ENCODE data around the gene CAVIN4. TPM values are rescaled to one million over a fixed set of nuclear protein-coding genes. Genes with fewer than 3 reads are reported as not detected.

The CAVIN4 gene
- polyA plus RNA-seq, 2 of the 4 experiments (the other 2 are of a cell fraction): 0.61 to 0.62 TPM

DNA sequence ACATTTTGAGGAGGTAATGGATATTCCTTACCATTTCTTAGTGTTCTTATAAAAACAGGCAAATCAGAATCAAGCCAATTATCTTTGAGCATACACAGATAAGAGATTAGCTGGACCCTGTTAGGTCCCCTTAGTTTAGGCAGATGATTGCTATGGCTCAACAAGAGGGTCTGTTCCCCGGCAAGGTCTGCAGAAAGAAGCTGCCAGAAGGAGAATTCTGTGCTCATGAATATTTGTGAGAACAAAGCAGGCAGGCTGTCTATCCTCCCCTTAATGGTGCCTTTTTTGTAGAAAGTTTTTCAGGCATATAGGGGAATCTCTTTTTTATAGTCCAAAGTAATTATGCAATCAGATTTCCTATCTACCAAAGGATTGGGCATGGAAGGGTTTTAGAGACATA lies 27.5 kb downstream of the CAVIN4 start:
- DNase-seq (ENCODE audit: low read depth in 1 of 2, low spot score in 1 of 2) (no peak), FAIRE-seq (no peak), ATAC-seq (no peak)
- Histone ChIP-seq H3K4me1 (no peaks in the 10 kb centered on the region), H3K27ac (no peak overlapping the region), H3K4me2 (no peak overlapping the region), H3K4me3 (no peak overlapping the region), H3K9me3 (no peaks in the 10 kb centered on the region)
- CTCF ChIA-PET: interaction anchor here (1.0 kb wide), 1 partner anchor 9 kb away, joined by 3 read pairs; no protein-coding TSS in a partner anchor
- POLR2A ChIA-PET: no interaction called here
- 20% methylated on average over 1 of the region's 1 CpG for WGBS (ENCODE audit: missing lambda C conversion rate)
- TF ChIP-seq ZFP36 (IDR thresholded peaks at IDR 0.05; ENCODE audit: borderline replicate concordance, partially characterized antibody): no peak
- TF ChIP-seq, protein P1, sequence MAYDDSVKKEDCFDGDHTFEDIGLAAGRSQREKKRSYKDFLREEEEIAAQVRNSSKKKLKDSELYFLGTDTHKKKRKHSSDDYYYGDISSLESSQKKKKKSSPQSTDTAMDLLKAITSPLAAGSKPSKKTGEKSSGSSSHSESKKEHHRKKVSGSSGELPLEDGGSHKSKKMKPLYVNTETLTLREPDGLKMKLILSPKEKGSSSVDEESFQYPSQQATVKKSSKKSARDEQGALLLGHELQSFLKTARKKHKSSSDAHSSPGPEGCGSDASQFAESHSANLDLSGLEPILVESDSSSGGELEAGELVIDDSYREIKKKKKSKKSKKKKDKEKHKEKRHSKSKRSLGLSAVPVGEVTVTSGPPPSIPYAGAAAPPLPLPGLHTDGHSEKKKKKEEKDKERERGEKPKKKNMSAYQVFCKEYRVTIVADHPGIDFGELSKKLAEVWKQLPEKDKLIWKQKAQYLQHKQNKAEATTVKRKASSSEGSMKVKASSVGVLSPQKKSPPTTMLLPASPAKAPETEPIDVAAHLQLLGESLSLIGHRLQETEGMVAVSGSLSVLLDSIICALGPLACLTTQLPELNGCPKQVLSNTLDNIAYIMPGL (CRISPR knock-in tag; IDR thresholded peaks at IDR 0.05; ENCODE audit: borderline replicate concordance): no peak
- no peak for TF ChIP-seq SMC3 (IDR thresholded peaks at IDR 0.05)
- no peak for TF ChIP-seq RFX5 (IDR thresholded peaks at IDR 0.05)
- no peak for TF ChIP-seq BHLHE40 (IDR thresholded peaks at IDR 0.05; ENCODE audit: low read depth, low read length)
- no peak for TF ChIP-seq RAD21 (conservative IDR thresholded peaks at IDR 0.05 in 1 of 2, IDR thresholded peaks at IDR 0.05 in 1 of 2)
- TF ChIP-seq, protein P2, sequence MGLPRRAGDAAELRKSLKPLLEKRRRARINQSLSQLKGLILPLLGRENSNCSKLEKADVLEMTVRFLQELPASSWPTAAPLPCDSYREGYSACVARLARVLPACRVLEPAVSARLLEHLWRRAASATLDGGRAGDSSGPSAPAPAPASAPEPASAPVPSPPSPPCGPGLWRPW (IDR thresholded peaks at IDR 0.05): no peak
- TF ChIP-seq MAFK (IDR thresholded peaks at IDR 0.05; ENCODE audit: partially characterized antibody): no peak
- TF ChIP-seq HOXA7 (CRISPR knock-in tag; IDR thresholded peaks at IDR 0.05): no peak
- TF ChIP-seq, protein P3, sequence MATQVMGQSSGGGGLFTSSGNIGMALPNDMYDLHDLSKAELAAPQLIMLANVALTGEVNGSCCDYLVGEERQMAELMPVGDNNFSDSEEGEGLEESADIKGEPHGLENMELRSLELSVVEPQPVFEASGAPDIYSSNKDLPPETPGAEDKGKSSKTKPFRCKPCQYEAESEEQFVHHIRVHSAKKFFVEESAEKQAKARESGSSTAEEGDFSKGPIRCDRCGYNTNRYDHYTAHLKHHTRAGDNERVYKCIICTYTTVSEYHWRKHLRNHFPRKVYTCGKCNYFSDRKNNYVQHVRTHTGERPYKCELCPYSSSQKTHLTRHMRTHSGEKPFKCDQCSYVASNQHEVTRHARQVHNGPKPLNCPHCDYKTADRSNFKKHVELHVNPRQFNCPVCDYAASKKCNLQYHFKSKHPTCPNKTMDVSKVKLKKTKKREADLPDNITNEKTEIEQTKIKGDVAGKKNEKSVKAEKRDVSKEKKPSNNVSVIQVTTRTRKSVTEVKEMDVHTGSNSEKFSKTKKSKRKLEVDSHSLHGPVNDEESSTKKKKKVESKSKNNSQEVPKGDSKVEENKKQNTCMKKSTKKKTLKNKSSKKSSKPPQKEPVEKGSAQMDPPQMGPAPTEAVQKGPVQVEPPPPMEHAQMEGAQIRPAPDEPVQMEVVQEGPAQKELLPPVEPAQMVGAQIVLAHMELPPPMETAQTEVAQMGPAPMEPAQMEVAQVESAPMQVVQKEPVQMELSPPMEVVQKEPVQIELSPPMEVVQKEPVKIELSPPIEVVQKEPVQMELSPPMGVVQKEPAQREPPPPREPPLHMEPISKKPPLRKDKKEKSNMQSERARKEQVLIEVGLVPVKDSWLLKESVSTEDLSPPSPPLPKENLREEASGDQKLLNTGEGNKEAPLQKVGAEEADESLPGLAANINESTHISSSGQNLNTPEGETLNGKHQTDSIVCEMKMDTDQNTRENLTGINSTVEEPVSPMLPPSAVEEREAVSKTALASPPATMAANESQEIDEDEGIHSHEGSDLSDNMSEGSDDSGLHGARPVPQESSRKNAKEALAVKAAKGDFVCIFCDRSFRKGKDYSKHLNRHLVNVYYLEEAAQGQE (IDR thresholded peaks at IDR 0.05): no peak
- TF ChIP-seq, protein P4, sequence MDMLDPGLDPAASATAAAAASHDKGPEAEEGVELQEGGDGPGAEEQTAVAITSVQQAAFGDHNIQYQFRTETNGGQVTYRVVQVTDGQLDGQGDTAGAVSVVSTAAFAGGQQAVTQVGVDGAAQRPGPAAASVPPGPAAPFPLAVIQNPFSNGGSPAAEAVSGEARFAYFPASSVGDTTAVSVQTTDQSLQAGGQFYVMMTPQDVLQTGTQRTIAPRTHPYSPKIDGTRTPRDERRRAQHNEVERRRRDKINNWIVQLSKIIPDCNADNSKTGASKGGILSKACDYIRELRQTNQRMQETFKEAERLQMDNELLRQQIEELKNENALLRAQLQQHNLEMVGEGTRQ (IDR thresholded peaks at IDR 0.05): no peak
- no peak for TF ChIP-seq POLR2A (IDR thresholded peaks at IDR 0.05; ENCODE audit: low read length)
- TF ChIP-seq JUNB (IDR thresholded peaks at IDR 0.05): no peak
- TF ChIP-seq EHMT2 (IDR thresholded peaks at IDR 0.05; ENCODE audit: low read depth): no peak
- no peak for TF ChIP-seq MYC (IDR thresholded peaks at IDR 0.05; ENCODE audit: borderline replicate concordance, low read length)
- TF ChIP-seq FOSB (CRISPR knock-in tag; IDR thresholded peaks at IDR 0.05): no peak

DNA sequence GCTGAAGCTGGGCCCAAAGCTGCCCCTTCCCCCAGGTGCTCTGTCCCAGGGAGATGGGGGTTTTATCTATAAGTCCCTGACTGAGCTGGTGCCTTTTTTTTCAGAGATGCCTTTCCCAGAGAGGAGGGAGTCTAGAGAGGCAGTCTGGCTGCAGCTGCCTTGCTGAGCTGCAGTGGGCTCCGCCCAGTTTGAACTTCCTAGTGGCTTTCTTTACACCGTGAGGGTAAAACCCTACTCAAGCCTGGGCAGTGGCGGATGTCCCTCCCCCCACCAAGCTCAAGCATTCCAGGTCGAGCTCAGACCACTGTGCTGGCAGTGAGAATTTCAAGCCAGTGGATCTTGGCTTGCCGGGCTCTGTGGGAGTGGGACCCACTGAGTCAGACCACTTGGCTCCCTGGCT lies 41.3 kb downstream of the CAVIN4 start:
- Histone ChIP-seq H3K9me3 (peaks cover 15% of the 10 kb centered on the region; the same call in 2 of the 3 replicates), H3K4me2 (no peak overlapping the region), H3K4me1 (no peaks in the 10 kb centered on the region), H3K27ac (no peak overlapping the region), H3K4me3 (no peak overlapping the region)
- no peak for ATAC-seq
- POLR2A ChIA-PET: no interaction called here
- DNase-seq (ENCODE audit: low read depth in 1 of 2, low spot score in 1 of 2): no peak
- FAIRE-seq: no peak
- CTCF ChIA-PET: interaction anchor here (0.9 kb wide), 1 partner anchor 9 kb away, joined by 3 read pairs; no protein-coding TSS in a partner anchor
- 41% methylated on average over 2 of the region's 5 CpGs for WGBS (ENCODE audit: missing lambda C conversion rate)
- TF ChIP-seq ZNF302 (CRISPR knock-in tag; IDR thresholded peaks at IDR 0.05) (no peak), SREBF2 (IDR thresholded peaks at IDR 0.05) (no peak), MYC (IDR thresholded peaks at IDR 0.05; ENCODE audit: borderline replicate concordance, low read length) (no peak), MAZ (IDR thresholded peaks at IDR 0.05; ENCODE audit: borderline replicate concordance, low read depth, low read length) (no peak), RAD21 (conservative IDR thresholded peaks at IDR 0.05 in 1 of 2, IDR thresholded peaks at IDR 0.05 in 1 of 2) (no peak), CEBPB (IDR thresholded peaks at IDR 0.05) (no peak), PHF8 (IDR thresholded peaks at IDR 0.05; ENCODE audit: borderline replicate concordance, low read depth) (no peak), EP300 (IDR thresholded peaks at IDR 0.05) (no peak), NPAS2 (CRISPR knock-in tag; IDR thresholded peaks at IDR 0.05; ENCODE audit: borderline replicate concordance) (no peak), FOXS1 (CRISPR knock-in tag; IDR thresholded peaks at IDR 0.05) (no peak), FOSL2 (IDR thresholded peaks at IDR 0.05) (no peak), FOSL2 (CRISPR knock-in tag; IDR thresholded peaks at IDR 0.05) (no peak), CHD4 (IDR thresholded peaks at IDR 0.05; ENCODE audit: borderline replicate concordance) (no peak)
- TF ChIP-seq, protein P5, sequence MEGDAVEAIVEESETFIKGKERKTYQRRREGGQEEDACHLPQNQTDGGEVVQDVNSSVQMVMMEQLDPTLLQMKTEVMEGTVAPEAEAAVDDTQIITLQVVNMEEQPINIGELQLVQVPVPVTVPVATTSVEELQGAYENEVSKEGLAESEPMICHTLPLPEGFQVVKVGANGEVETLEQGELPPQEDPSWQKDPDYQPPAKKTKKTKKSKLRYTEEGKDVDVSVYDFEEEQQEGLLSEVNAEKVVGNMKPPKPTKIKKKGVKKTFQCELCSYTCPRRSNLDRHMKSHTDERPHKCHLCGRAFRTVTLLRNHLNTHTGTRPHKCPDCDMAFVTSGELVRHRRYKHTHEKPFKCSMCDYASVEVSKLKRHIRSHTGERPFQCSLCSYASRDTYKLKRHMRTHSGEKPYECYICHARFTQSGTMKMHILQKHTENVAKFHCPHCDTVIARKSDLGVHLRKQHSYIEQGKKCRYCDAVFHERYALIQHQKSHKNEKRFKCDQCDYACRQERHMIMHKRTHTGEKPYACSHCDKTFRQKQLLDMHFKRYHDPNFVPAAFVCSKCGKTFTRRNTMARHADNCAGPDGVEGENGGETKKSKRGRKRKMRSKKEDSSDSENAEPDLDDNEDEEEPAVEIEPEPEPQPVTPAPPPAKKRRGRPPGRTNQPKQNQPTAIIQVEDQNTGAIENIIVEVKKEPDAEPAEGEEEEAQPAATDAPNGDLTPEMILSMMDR (IDR thresholded peaks at IDR 0.05): no peak
- TF ChIP-seq, protein P6, sequence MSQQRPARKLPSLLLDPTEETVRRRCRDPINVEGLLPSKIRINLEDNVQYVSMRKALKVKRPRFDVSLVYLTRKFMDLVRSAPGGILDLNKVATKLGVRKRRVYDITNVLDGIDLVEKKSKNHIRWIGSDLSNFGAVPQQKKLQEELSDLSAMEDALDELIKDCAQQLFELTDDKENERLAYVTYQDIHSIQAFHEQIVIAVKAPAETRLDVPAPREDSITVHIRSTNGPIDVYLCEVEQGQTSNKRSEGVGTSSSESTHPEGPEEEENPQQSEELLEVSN (IDR thresholded peaks at IDR 0.05; ENCODE audit: borderline replicate concordance, low read depth): no peak
- TF ChIP-seq, protein P4 (IDR thresholded peaks at IDR 0.05): no peak
